Activated CD8-positive, alpha-beta T cell treated with anti-CD3 and anti-CD28 coated beads for 36 hours (primary cell): ENCODE results near the gene MTX1. TPM values are rescaled to one million over a fixed set of nuclear protein-coding genes. Genes with fewer than 3 reads are reported as not detected.
"Not testable (repeated sequence)": the region's sequence is repeated elsewhere in the genome, so short reads cannot be mapped to it uniquely, and the experiment has no call there.

Experiments
- ATAC-seq: fragments of 200-7000 bp; cut with Tn5 transposase; one replicate; pipeline ENCODE4 v1.10.0; 2021; ENCODE audit warnings: mild to moderate bottlenecking, moderate library complexity
- CTCF ChIA-PET: fragments of 350-600 bp; sonication (Branson Sonifier 250); formaldehyde crosslinking; loops from one replicate; lab custom pipeline; 2021; ENCODE audit warnings: antibody characterized with exemption; lab: Charles Lee
- POLR2A ChIA-PET: fragments of 350-600 bp; sonication (Branson Sonifier 250); formaldehyde crosslinking; loops from one replicate; lab custom pipeline; 2021; ENCODE audit warnings: antibody characterized with exemption; lab: Charles Lee
- DNase-seq: peaks from one replicate; pipeline ENCODE4 v3.0.0-alpha.2; 2020
- H3K27ac Mint-ChIP-seq: one replicate; pipeline ENCODE4 v1.8.0; 2021; ENCODE audit warnings: mild to moderate bottlenecking, mixed read lengths
- H3K27me3 Mint-ChIP-seq: one replicate; pipeline ENCODE4 v1.8.0; 2021; ENCODE audit warnings: mixed read lengths
- H3K36me3 Mint-ChIP-seq: one replicate; pipeline ENCODE4 v1.8.0; 2021; ENCODE audit warnings: low read depth, mixed read lengths
- H3K4me1 Mint-ChIP-seq: one replicate; pipeline ENCODE4 v1.8.0; 2021; ENCODE audit warnings: low read depth, mixed read lengths
- H3K4me3 Mint-ChIP-seq: one replicate; pipeline ENCODE4 v1.8.0; 2021; ENCODE audit warnings: mild to moderate bottlenecking, moderate library complexity, mixed read lengths
- H3K9me3 Mint-ChIP-seq: one replicate; pipeline ENCODE4 v1.8.0; 2021; ENCODE audit warnings: mixed read lengths
- intact Hi-C: fragments of 100-400 bp; cut with micrococcal nuclease; formaldehyde crosslinking; loops from one replicate; pipeline ENCODE4 v1.10.0; 2022
- total RNA-seq, 2 experiments: library from RNA; stranded (reverse); gene quantifications; one replicate each; pipeline ENCODE4 v1.2.3, GENCODE V29; 2021
- TF ChIP-seq, protein P1 (sequence below): fragments of 200-600 bp; IDR thresholded peaks from one replicate; pipeline ENCODE4 v1.8.0; 2022; ENCODE audit warnings: antibody characterized with exemption, mild to moderate bottlenecking

The MTX1 gene
- total RNA-seq, 2 experiments from 2014 or later: 59.2 to 61.0 TPM

DNA sequence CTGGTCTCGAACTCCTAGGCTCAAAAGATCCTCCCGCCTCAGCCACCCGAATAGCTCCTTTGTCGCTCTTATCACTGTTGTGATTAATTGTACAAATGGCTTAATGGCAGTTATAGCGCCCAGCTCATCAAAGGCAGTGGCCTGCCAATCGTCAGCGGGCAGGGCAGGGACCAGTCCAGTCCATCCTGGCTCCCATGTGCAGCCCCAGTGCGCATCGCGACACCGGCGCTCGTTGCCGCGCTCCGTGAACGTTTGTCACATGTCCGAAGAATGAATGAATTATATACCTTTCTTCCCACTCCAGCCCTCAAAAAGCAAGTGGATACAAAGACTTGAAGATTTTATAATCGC lies 18.4 kb downstream of the MTX1 start:
- no peaks in the 10 kb centered on the region for H3K27me3 Mint-ChIP-seq
- DNase-seq (peak; percentile 76), ATAC-seq (peak; percentile 52)
- H3K36me3 Mint-ChIP-seq: peaks cover 6% of the 10 kb centered on the region
- H3K4me1 Mint-ChIP-seq: peaks cover 37% of the 10 kb centered on the region
- ChIA-PET CTCF (interaction anchor here (0.7 to 3.0 kb wide), 17 partner anchors 14 to 165 kb away, joined by 3 to 26 read pairs (median 4); partner anchors contain the start of genes KRTCAP2, MTX1, THBS3 and TRIM46), POLR2A (interaction anchor here (1.0 to 3.8 kb wide), 11 partner anchors 14 to 142 kb away, joined by 3 to 24 read pairs (median 8); partner anchors contain the start of genes MTX1, SCAMP3 and THBS3)
- intact Hi-C loops: loop anchor here (2.0 to 5.0 kb wide), 2 partner anchors 18 to 50 kb away; partner anchors contain the start of gene MTX1
- peak overlapping the region; percentile 91 for H3K4me3 Mint-ChIP-seq
- peak overlapping the region; percentile 99 for H3K27ac Mint-ChIP-seq
- TF ChIP-seq, protein P1, sequence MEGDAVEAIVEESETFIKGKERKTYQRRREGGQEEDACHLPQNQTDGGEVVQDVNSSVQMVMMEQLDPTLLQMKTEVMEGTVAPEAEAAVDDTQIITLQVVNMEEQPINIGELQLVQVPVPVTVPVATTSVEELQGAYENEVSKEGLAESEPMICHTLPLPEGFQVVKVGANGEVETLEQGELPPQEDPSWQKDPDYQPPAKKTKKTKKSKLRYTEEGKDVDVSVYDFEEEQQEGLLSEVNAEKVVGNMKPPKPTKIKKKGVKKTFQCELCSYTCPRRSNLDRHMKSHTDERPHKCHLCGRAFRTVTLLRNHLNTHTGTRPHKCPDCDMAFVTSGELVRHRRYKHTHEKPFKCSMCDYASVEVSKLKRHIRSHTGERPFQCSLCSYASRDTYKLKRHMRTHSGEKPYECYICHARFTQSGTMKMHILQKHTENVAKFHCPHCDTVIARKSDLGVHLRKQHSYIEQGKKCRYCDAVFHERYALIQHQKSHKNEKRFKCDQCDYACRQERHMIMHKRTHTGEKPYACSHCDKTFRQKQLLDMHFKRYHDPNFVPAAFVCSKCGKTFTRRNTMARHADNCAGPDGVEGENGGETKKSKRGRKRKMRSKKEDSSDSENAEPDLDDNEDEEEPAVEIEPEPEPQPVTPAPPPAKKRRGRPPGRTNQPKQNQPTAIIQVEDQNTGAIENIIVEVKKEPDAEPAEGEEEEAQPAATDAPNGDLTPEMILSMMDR: no peak
- H3K9me3 Mint-ChIP-seq: no peaks in the 10 kb centered on the region

DNA sequence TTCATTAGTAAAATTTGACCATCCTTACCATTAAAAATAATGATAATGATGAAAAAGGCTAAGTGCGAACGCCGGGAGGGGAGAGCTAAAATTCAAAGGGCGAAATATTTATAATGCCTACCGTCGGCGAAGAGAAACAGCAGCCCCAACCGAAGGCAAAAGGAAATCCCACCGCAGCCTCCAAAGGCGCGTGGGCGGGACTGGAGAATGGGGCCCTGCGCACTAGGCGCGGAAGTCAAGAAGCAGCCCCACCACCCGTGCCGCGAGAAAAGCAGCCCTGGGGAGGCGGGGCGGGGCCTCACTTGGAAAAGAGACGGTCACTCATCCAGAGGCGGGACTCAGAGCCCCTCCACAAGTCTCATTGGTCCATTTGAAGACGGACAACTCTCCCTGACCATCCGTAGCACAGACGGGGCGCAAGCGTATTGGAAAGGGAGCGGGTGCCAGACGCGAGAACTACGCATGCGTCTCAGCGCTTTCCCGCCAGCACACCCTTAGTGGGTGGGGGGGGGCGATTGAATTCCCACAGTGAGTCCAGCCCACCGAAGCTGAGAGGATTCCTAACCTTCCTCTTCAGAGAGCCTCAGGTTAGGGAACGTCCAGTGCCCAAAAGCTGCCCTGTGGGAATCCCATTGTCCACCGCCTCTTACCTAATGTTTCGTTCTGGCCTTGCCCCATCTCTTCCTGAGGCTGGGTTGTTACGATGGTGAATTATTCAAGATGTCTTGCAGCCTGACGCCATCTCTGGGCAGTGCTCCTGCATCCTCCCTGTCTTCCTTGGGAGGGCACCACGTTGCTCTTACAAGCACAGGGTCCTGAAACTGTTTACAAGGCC lies 19.0 kb downstream of the MTX1 start:
- Mint-ChIP-seq H3K9me3 (no peaks in the 10 kb centered on the region), H3K27ac (peak overlapping the region; percentile 99), H3K4me3 (peak overlapping the region; percentile 91), H3K27me3 (no peaks in the 10 kb centered on the region), H3K36me3 (peaks cover 6% of the 10 kb centered on the region), H3K4me1 (peaks cover 37% of the 10 kb centered on the region)
- CTCF ChIA-PET: interaction anchor here (0.7 to 3.0 kb wide), 17 partner anchors 13 to 166 kb away, joined by 3 to 26 read pairs (median 4); partner anchors contain the start of genes KRTCAP2, MTX1, THBS3 and TRIM46
- DNase-seq (peak; percentile 100), ATAC-seq (peak; percentile 98)
- TF ChIP-seq, protein P1: no peak
- POLR2A ChIA-PET: interaction anchor here (1.0 to 3.8 kb wide), 11 partner anchors 14 to 142 kb away, joined by 3 to 24 read pairs (median 8); partner anchors contain the start of genes MTX1, SCAMP3 and THBS3
- intact Hi-C loops: loop anchor here (2.0 to 5.0 kb wide), 2 partner anchors 19 to 50 kb away; partner anchors contain the start of gene MTX1

- TF ChIP-seq, protein P1: no peak
- Mint-ChIP-seq H3K27me3 (no peaks in the 10 kb centered on the region), H3K36me3 (peaks cover 6% of the 10 kb centered on the region), H3K27ac (peak overlapping the region; percentile 99), H3K4me1 (peaks cover 35% of the 10 kb centered on the region), H3K4me3 (peak overlapping the region; percentile 91), H3K9me3 (no peaks in the 10 kb centered on the region)
- ATAC-seq (no peak), DNase-seq (no peak)
- intact Hi-C loops: loop anchor here (5.0 kb wide), 1 partner anchor 51 kb away; no protein-coding TSS in a partner anchor
- POLR2A ChIA-PET: interaction anchor here (1.5 to 3.8 kb wide), 4 partner anchors 13 to 34 kb away, joined by 5 to 23 read pairs (median 18); a partner anchor contains a TSS
- CTCF ChIA-PET: interaction anchor here (0.8 to 3.0 kb wide), 6 partner anchors 21 to 166 kb away, joined by 3 to 21 read pairs (median 10); partner anchors contain the start of genes KRTCAP2 and TRIM46
These were observed 19.6 kb downstream of the MTX1 start for GRCh38 chr1:155228096-155228427.

DNA sequence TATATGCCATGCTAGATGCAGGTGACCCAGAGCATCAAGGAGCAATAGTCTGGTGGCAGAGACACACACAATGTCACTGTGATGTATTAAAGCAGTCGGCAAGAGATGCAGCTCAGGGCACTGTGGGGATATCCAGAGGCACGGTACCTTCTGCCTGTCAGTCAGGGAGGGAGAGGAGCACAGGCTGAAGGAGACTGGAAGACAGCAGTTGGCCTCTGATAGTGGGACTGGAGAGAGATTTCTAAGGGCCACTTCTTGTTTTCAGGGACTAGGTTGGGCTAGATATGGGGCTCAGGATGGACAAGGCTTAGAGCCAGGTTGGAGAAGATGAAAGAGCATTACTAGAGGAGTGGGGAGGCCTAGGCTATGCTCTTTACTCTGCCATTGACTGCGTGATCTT lies 22.8 kb downstream of the MTX1 start:
- intact Hi-C loops, H3K36me3 Mint-ChIP-seq, H3K9me3 Mint-ChIP-seq, CTCF ChIA-PET, DNase-seq, H3K4me3 Mint-ChIP-seq, H3K27me3 Mint-ChIP-seq, ATAC-seq: not testable (repeated sequence)
- POLR2A ChIA-PET: interaction anchor here (1.0 to 1.5 kb wide), 3 partner anchors 10 to 37 kb away, joined by 3 to 4 read pairs (median 3); no protein-coding TSS in a partner anchor
- Mint-ChIP-seq H3K27ac (peak overlapping the region; percentile 26), H3K4me1 (peaks cover 16% of the 10 kb centered on the region)

GRCh38 chr1:155232001-155232978 lies 23.8 kb downstream of the MTX1 start:
- DNase-seq, H3K9me3 Mint-ChIP-seq, H3K27ac Mint-ChIP-seq, H3K4me3 Mint-ChIP-seq, CTCF ChIA-PET, H3K36me3 Mint-ChIP-seq, intact Hi-C loops, ATAC-seq, H3K27me3 Mint-ChIP-seq: not testable (repeated sequence)
- POLR2A ChIA-PET: interaction anchor here (1.0 to 1.5 kb wide), 3 partner anchors 9 to 38 kb away, joined by 3 to 4 read pairs (median 3); no protein-coding TSS in a partner anchor
- peaks cover 13% of the 10 kb centered on the region for H3K4me1 Mint-ChIP-seq

GRCh38 chr1:155233502-155233901 lies 25.0 kb downstream of the MTX1 start:
- H3K36me3 Mint-ChIP-seq, H3K27ac Mint-ChIP-seq, DNase-seq, intact Hi-C loops, H3K27me3 Mint-ChIP-seq, H3K9me3 Mint-ChIP-seq, ATAC-seq, H3K4me1 Mint-ChIP-seq, CTCF ChIA-PET, H3K4me3 Mint-ChIP-seq, POLR2A ChIA-PET: not testable (repeated sequence)

DNA sequence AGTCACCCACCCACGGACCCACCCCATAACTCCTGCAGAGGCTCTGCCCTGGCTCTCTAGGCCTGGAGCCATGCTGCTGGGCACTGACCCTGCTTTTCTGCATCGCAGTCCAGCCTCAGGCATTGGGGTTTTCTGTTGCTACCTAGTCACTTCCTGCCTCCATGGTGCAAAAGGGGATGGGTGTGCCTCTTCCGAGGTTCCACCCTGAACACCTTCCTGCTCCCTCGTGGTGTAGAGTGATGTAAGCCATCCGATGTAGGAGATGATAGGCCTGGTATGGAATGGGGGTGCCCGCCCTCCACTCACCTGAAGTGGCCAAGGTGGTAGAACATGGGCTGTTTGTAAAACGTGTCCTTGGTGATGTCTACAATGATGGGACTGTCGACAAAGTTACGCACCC lies 26.9 kb downstream of the MTX1 start:
- intact Hi-C loops, DNase-seq, H3K4me3 Mint-ChIP-seq, ATAC-seq, POLR2A ChIA-PET, H3K27ac Mint-ChIP-seq, H3K4me1 Mint-ChIP-seq, CTCF ChIA-PET, H3K27me3 Mint-ChIP-seq, H3K36me3 Mint-ChIP-seq, H3K9me3 Mint-ChIP-seq: not testable (repeated sequence)
